GM18907 (cell line): ENCODE measurements around the gene YJU2.
"Not testable (repeated sequence)": the region's sequence is repeated elsewhere in the genome, so short reads cannot be mapped to it uniquely, and the experiment has no call there.

Source experiments
- ATAC-seq: cut with Tn5 transposase; IDR thresholded peaks from one replicate; pipeline ENCODE4 v1.9.1; 2021; ENCODE audit warnings: mild to moderate bottlenecking, moderate library complexity; ENCODE audit not compliant: unreplicated experiment

YJU2 gene

DNA sequence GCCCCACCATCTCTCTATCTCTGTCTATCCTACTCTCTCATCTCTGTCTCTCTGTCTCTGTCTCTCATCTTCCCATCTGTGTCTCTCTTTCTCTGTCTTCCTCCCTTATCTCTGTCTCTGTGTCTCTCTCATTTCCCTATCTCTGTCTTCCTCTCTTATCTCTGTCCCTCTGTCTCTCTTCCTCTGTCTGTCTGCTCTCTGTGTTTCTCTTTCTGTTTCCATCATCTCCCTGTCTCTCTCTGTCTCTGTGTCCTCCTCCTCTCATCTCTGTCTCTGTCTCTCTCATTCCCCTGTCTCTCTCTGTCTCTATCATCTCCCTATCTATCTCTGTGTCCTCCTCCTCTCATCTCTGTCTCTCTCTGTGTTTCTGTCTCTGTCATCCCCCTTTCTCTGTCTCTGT, 19.1 kb upstream of the YJU2 start:
- no peak for ATAC-seq

DNA sequence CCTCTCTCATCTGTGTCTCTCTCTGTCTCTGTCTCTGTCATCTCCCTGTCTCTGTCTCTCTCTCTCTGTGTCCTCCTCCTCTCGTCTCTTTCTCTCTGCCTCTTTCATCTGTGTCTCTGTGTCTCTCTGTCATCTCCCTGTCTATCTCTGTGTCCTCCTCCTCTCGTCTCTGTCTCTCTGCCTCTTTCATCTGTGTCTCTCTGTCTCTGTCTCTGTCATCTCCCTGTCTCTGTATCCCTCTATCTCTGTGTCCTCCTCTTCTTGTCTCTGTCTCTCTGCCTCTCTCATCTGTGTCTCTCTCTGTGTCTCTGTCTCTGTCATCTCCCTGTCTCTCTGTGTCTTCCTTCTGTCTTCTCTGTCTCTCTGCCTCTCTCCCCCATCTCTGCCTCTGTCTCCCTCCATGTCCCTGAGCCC, 18.1 kb upstream of the YJU2 start:
- ATAC-seq, result no peak

DNA sequence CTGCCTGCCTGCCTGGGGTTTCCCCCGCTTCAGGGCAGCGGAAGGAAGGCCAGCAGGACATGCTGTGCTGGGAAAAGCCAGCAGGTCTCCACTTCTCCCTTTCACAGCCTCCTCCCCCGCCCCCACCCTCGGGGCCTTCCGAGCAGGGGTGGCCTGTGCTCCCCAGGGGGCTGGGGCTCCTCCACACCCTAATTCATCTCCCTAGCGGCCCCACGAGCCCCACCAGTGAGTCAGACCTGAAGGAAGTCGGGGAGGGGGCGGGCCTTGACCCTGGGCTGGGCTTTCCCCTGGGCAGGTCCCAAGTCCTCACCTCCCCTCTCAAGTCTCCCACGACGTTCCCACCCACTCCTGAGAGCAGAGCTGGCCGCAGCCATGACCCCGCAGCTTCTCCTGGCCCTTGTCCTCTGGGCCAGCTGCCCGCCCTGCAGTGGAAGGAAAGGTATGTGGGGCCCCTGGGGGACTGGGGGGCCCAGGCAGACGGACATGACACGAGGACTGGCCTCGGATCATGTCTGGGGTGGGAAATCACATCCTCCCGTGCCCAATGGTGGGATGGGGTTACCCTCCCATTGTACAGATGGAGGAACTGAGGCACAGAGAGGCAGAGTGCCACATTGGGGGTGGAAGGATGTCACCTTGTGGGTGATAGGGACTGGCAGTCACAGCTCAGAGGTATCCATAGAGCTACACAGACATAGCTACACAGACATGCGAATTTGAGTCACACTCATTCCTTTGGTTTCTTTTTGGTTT, 17.5 kb upstream of the YJU2 start, which contains the start of gene EBI3:
Gene EBI3 (plus strand): TSS at position 345 of the 753 bp plus-strand sequence. CDS start 28 bp downstream, at position 373.
- peak; percentile 73 for ATAC-seq

DNA sequence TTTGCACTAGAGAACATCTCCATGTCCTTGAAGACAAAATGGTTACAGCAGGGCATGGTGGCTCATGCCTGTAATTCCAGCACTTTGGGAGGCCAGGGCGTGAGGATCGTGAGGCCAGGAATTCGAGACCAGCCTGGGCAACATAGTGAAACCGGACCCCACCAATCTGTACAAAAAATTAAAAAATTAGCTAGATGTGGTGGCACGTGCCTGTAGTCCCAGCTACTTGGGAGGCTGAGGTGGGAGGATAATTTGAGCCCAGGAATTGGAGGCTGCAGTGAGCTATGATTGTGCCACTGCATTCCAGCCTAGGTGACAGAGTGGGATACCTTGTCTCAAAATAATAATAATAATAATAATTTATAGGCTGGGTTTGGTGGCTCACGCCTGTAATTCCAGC, 16.6 kb upstream of the YJU2 start:
- not testable (repeated sequence) for ATAC-seq

DNA sequence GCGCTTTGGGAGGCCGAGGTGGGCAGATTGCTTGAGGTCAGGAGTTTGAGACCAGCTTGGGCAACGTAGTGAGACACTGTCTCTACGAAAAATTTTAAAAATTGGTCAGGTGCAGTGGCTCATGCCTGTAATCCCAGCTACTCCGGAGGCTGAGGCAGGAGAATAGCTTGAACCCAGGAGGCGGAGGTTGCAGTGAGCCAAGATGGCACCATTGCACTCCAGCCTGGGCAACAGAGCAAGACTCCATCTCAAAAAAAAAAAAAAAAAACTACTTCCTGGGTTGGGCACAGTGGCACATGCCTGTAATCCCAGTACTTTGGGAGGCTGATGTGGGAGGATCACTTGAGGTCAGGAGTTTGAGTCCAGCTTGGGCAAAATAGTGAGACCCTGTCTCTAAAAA, 15.4 kb upstream of the YJU2 start:
- not testable (repeated sequence) for ATAC-seq

DNA sequence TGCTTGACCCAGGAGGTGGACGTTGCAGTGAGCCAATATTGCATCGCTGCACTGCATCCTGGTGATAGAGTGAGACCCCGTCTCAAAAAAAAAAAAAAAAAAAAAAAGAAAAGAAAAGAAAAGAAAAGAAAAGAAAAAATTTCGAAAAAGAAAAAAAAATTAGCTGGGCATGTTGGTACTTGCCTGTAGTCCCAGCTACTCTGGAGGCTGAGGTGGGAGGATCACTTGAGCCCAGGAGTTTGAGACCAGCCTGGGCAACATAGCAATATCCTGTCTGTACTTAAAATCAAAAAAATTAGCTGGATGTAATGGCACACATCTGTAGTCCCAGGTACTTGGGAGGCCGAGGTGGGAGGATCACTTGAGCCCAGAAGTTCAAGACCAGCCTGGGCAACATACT, 14.7 kb upstream of the YJU2 start:
- not testable (repeated sequence) for ATAC-seq

DNA sequence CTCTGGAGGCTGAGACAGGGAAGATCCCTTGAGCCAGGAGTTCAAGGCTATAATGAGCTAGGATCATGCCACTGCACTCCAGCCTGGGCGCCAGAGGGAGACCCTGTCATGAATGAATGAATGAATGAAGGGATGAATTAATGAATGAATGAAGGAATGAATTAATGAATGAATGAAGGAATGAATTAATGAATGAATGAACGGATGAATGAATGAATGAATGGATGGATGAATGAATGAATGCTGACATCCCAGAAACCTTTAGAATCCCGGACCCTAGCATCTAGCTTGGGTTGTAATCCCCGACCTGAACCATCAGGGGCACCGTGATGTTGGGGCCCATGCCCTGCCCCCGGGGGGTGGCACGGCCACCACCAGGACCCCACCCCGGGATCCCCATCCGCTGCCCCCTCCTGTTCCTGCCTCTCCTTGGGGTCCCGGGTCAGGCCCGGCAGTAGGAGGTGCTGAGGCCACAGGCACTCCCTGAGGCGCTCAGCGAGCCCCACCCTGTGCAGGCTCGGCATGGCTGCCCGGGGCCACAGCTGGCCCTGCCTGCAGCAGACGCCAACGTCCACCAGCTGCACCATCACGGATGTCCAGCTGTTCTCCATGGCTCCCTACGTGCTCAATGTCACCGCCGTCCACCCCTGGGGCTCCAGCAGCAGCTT, 14.1 kb upstream of the YJU2 start:
- no peak for ATAC-seq

DNA sequence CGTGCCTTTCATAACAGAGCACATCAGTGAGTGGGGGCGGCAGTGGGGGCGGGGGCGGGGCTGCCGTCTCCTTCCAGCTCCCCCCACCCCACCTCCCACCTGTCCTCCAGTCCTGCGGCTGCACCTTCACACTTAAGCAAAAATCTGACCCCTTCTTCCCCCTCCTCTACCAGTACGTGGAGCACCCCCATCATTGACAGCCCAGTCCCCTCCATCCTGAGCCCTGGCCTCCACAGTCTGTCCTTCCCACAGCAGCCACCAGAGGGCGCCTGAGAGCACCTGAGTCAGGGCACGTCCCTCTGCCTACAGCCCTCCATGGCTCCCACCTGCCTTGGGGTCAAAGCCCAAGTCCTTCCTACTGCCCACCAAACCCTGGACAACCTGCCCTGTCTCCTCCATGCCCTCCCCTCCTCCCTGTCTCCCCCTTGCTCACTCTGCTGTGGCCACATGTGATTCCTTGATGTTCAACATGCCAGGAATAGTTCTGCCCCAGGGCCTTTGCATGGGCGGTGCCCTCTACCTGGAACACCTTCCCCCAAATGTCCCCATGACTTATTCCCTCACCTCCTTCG, 13.5 kb upstream of the YJU2 start:
- no peak for ATAC-seq

DNA sequence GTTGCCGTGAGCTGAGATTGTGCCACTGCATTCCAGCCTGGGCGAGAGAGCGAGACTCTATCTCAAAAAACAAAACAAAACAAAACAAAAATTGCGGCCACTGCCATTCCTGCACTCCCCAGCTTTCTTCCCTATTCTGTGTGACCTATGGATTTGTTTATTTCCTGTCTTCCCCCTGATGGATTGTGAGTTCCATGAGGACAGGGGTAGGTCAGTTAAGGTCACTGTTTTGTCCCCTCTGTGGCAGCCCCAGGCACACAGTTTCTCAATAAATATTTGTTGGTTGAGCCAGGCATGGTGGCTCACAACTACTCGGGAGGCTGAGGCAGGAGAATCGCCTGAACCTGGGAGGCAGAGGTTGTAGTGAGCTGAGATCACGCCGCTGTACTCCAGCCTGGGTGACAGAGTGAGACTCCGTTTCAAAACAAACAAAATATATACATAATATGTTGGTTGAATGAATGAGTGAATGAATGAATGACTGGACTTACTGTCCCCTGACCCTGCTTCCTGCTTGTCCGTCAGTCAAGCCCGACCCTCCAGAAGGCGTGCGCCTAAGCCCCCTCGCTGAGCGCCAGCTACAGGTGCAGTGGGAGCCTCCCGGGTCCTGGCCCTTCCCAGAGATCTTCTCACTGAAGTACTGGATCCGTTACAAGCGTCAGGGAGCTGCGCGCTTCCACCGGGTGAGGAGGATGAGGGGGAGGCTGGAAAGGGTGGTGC, 12.6 kb upstream of the YJU2 start:
- ATAC-seq, result no peak

DNA sequence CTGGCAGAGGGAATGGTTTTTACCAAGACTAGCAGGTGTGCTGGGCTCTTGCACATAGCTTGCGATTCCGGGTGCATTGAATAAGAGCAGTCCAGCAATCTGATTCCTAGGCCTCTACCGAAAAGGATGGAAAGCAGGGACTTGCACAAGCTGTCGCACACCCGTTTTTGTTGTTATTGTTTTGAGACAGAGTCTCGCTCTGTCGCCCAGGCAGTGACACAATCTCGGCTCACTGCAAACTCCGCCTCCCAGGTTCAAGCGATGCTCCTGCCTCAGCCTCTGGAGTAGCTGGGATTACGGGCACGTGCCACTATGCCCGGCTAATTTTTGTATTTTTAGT, 12.0 kb upstream of the YJU2 start:
- ATAC-seq, result no peak

DNA sequence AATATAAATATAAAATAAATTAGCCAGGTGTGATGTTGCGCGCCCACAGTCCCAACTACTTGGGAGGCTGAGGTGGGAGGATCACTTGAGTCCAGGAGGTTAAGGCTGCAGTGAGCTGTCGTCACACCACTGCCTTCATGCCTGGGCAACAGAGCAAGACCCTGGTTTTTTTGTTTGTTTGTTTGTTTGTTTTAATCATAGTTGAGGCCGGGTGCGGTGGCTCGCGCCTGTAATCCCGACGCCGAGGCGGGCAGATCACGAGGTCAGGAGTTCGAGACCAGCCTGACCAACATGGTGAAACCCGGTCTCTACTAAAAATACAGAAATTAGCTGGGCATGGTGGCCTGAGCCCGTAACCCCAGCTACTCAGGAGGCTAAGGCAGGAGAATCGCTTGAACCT, 9.4 kb upstream of the YJU2 start:
- not testable (repeated sequence) for ATAC-seq

DNA sequence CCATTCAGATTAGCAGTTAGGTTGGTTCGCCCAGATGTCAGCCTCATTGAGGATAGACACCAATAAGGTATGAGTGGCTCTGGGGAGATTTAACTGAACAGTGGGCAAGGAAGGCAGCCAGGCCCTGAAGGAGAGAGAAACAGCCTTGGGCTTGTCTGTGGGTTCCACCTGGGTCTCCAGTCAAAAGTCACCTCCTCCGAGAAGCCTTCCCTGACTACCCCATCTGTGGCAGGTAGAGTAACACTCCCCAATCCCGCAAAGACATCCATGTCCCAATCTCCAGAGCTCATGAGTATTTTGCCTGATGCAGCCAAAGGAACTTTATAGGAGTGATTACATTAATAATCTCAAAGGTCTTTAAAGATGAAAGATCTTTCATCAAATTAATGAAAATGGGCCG, 8.0 kb upstream of the YJU2 start:
- no peak for ATAC-seq

DNA sequence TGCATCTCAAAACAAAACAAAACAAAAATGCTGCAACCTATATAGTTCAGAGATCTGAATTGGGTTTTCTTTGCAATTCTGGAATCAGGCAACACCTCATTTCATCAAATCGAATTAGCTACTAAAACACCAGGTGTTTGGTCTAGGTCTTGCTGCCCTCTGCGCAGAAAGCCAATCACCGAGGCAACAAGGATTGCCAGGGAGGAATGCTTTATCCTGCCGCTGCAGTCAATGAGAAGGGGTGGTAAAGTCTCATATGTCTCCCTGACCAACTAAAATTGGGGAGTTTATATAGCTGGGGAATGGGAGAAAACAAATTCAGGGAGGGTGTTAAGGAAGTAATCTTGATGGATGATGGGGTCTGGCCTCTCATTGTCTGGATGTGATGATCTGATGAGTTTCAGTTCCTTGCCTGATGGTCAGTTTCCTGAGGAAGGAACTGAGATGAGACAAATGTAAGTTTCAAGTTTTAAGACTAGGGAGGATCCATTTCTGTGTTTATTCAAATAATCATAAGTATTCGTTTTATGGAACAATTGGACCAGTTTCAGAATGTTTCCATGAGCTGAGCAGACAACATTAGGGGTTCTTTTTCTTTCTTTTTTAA, 5.0 kb upstream of the YJU2 start:
- ATAC-seq, result no peak

DNA sequence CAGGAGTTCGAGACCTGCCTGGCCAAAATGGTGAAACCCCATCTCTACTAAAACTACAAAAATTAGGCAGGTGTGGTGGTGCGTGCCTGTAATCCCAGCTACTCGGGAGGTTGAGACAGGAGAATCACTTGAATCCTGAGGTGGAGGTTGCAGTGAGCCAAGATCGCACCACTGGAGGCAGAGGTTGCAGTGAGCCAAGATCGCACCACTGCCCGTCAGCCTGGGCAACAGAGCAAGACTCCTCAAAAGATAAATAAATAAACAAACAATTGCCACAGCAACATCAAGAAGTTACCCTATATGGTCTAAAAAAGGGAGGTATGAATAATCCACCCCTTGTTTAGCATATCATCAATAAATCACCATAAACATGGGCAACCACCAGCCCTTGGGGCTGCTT, 942 bp upstream of the YJU2 start:
- not testable (repeated sequence) for ATAC-seq

DNA sequence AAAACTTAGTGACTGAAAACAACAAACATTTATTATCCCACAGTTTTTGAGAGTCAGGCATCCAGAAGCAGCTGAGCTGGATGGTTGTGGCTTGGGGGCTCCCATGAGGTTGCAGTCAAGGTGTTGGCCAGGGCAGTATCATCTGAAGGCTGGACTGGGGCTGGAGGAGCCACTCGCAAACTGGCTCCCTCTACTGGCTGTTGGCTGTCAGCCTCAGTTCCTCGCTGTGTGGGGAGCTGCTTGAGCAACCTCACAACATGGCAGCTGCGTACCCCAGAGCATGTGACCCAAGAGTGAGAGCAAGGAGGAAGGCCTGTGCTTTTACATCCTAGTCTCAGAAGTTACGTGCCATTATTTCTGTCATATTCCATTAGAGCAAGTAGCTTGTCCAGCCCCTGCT, 9.7 kb downstream of the YJU2 start:
- no peak for ATAC-seq

DNA sequence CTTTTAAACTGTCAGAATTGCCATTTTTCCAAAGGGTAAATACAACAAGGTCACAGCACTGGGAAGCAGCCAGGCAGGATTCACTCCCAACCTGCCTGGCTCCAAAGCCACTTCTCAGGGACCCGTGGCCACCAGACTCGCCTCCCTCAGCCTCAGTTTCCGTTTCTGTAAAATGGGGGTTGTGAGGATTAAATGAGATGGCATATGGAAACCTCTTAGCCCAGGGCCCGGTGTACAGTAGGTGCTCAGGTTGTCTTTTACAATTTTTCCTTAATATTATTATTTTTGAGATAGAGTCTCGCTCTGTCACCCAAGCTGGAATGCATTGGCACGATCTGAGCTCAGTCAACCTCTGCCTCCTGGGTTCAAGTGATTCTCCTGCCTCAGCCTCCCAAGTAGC, 10.1 kb downstream of the YJU2 start:
- no peak for ATAC-seq

DNA sequence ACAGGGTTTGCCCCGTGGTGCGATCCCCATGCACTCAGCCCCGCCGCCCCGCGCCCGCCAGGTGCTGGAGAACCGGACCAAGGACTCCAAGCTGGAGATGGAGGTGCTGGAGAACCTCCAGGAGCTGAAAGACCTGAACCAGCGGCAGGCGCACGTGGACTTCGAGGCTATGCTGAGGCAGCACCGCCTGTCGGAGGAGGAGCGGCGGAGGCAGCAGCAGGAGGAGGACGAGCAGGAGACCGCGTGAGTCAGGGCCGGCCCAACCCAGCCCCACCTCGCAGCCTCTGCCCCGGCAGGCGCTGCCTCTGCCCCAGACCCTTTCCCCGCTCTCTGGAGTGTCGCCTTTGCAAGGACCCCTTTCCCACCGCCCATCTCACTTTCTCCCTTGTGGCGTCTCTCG, 11.3 kb downstream of the YJU2 start:
- no peak for ATAC-seq

DNA sequence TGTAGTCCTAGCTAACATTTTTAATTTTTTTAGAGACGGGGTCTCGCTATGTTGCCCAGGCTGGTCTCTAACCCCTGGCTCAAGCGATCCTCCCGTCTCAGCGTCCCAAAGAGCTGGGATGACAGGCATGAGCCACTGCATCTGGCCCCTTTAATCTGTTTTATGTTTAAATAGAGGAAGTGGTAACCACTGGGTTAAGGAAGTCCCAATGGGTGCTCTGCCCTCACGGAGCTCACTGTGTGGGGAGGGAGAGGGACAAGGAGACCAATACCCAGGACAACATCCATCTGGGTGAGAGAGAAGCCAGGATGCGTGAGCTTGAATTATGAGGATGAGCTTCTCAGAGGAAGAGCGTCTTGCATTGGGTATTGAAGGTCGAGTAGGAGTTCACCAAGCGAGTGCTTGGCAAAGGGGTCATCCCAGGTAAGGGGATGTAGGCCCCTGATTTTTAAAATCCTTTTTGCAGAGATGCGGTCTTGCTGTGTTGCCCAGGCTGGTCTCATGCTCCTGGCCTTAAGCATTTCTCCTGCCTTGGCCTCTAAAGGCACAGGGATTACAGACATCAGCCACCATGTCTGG, 13.8 kb downstream of the YJU2 start:
- ATAC-seq, result no peak

DNA sequence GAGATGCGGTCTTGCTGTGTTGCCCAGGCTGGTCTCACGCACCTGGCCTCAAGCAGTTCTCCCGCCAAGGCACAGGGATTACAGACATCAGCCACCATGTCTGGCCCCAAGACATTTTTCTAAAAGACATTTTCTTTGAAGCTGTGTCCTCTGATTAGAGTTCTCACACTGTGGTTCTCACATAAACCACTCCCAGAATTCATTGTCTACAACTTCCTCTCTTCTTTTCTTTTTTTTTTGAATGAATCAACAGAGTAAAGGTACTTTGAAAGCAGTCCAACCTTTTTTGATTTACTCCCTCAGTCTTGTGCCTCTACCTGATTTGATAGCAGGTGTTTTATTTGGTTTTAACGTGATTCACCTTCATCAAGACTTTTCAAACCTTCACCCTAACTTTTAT, 17.9 kb downstream of the YJU2 start:
- no peak for ATAC-seq

DNA sequence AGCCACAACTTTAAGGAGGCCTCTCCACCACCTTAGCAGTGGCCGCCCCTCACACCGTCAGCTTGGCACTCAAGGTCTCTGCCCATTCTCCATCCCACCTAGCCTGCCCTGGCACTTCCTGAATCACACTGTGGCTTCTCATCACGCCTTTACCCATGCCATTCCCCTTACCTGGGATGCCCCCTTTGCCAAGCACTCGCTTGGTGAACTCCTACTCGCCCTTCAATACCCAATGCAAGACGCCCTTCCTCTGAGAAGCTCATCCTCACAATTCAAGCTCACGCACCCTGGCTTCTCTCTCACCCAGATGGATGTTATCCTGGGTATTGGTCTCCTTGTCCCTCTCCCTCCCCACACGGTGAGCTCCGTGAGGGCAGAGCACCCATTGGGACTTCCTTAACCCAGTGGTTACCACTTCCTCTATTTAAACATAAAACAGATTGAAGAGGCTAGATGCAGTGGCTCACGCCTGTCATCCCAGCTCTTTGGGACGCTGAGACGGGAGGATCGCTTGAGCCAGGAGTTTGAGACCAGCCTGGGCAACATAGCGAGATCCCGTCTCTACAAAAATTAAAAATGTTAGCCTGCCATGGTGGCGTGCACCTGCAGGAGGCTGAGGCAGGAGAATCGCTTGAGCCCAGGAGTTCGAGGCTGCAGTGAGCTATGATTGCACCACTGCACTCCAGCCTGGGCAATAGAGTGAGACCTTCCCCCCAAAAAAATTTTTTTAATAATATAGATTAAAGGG, 19.5 kb downstream of the YJU2 start:
- no peak for ATAC-seq
